Activated CD8-positive, alpha-beta memory T cell treated with anti-CD3 and anti-CD28 coated beads, Interleukin-2, amount 10 ng/mL, durations not matched to agents 7 days and 5 days (primary cell): ENCODE data around the gene ZNF736. TPM values are rescaled to one million over a fixed set of nuclear protein-coding genes. Genes with fewer than 3 reads are reported as not detected.
"Not testable (repeated sequence)": the region's sequence is repeated elsewhere in the genome, so short reads cannot be mapped to it uniquely, and the experiment has no call there.

Experiments
- ATAC-seq: fragments of 150-1000 bp; cut with Tn5 transposase; one replicate; pipeline ENCODE4 v1.10.0; 2021; ENCODE audit warnings: moderate library complexity
- CTCF ChIA-PET: fragments of 350-600 bp; sonication (Branson Sonifier 250); formaldehyde crosslinking; loops from one replicate; lab custom pipeline; 2021; ENCODE audit warnings: antibody characterized with exemption; lab: Charles Lee
- DNase-seq: peaks from one replicate; pipeline ENCODE4 v3.0.0-alpha.2; 2020
- H3K27ac Mint-ChIP-seq: one replicate; pipeline ENCODE4 v1.8.0; 2021; ENCODE audit warnings: mild to moderate bottlenecking, mixed read lengths
- H3K27me3 Mint-ChIP-seq: one replicate; pipeline ENCODE4 v1.8.0; 2021; ENCODE audit warnings: mixed read lengths
- H3K36me3 Mint-ChIP-seq: one replicate; pipeline ENCODE4 v1.8.0; 2021; ENCODE audit warnings: mild to moderate bottlenecking, mixed read lengths
- H3K4me1 Mint-ChIP-seq: one replicate; pipeline ENCODE4 v1.8.0; 2021; ENCODE audit warnings: mixed read lengths
- H3K4me3 Mint-ChIP-seq: one replicate; pipeline ENCODE4 v1.8.0; 2021; ENCODE audit warnings: mild to moderate bottlenecking, moderate library complexity, mixed read lengths
- H3K9me3 Mint-ChIP-seq: one replicate; pipeline ENCODE4 v1.8.0; 2022; ENCODE audit warnings: low read depth, mixed read lengths
- total RNA-seq, 2 experiments: library from RNA; stranded (reverse); gene quantifications; one replicate each; pipeline ENCODE4 v1.2.3, GENCODE V29; 2021

The ZNF736 gene
- total RNA-seq, 2 experiments from 2014 or later: 20.1 to 28.7 TPM

DNA sequence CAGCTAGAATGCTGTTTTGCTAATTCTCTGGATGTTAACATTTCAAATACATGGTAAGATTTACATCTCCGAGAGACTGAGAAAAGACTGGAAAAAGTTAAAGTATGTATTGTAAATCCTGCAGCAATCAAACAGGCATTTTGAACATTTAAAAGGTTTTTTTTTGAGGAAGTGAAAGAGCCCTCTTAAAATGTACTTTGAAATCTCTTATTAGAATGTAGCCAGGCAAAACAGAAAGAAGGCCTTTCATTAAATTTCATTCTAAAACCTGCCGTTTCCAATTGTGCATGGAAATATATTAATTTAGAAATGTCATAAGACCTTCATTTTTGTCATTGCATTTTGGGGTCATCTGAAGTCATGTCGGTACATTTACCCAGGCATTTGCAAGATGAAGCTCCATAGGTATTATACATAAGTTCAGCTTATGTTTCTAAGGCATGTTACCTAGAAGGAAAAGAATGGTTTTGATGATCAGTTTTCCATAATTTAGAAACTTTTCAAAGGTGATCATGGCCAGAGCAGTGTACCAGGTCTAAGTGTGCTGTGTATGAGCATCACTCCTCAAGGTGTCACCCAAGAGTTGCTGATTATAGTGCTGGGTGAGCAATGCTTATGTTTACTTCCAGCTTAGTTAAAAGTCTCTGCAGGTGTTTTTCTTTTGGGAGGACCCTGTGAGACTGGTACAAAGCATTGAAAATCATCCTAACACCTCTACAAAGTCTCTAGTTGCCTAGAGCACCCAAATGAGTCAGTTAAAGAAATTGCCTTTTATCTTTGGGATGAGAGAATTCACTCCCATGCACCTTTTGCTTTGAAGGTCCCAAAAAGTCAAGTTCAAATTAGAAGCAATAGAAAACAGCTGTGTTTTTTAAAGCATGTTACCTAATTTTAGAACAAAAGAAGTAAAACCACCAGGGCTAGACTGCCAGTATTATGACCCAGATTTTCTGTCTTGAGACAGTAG, 7.1 kb downstream of the ZNF736 start:
- H3K9me3 Mint-ChIP-seq: peaks cover 36% of the 10 kb centered on the region
- H3K27me3 Mint-ChIP-seq: no peaks in the 10 kb centered on the region
- CTCF ChIA-PET: no interaction called here
- no peak for DNase-seq
- H3K4me3 Mint-ChIP-seq: no peak overlapping the region
- H3K4me1 Mint-ChIP-seq: peaks cover 4% of the 10 kb centered on the region
- H3K36me3 Mint-ChIP-seq: peaks cover 65% of the 10 kb centered on the region
- no peak for ATAC-seq
- no peak overlapping the region for H3K27ac Mint-ChIP-seq

DNA sequence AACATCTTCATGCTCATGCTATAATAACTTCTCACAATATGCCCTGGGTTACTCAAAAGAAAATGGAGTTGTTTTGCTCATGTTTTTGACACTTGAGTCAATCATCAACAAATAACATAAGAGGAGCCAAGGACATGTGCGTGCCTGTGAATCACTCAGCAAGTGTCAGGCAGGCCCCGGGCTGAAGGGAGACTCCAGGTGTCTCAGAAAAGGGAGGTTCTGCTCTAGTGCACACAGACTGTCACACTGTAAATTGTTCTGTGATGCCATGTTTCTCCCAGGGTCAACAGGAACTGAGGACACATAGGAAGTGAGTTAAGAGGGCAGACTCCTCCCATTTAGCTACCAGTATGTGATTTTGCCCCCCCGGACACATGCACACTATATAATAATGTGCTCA, 10.4 kb downstream of the ZNF736 start:
- H3K9me3 Mint-ChIP-seq: peaks cover 41% of the 10 kb centered on the region
- H3K27ac Mint-ChIP-seq, DNase-seq, H3K4me3 Mint-ChIP-seq, ATAC-seq, H3K27me3 Mint-ChIP-seq, CTCF ChIA-PET, H3K4me1 Mint-ChIP-seq: not testable (repeated sequence)
- H3K36me3 Mint-ChIP-seq: peaks cover 74% of the 10 kb centered on the region

DNA sequence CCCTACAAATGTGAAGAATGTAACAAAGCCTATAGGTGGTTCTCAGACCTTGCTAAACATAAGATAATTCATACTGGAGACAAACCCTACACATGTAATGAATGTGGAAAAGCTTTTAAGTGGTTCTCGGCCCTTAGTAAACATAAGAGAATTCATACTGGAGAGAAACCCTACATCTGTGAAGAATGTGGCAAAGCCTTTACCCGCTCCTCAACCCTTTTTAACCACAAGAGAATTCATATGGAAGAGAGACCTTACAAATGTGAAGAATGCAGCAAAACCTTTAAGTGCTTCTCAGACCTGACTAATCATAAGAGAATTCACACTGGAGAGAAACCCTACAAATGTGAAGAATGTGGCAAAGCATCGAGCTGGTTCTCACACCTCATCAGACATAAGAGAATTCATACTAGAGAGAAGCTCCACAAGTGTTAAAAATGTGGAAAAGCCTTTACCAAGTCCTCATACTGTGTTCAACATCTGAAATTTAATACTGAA, 35.0 kb downstream of the ZNF736 start:
- DNase-seq, CTCF ChIA-PET, H3K4me1 Mint-ChIP-seq, ATAC-seq, H3K27me3 Mint-ChIP-seq, H3K4me3 Mint-ChIP-seq, H3K27ac Mint-ChIP-seq: not testable (repeated sequence)
- Mint-ChIP-seq H3K9me3 (peaks cover 54% of the 10 kb centered on the region), H3K36me3 (peaks cover 78% of the 10 kb centered on the region)

DNA sequence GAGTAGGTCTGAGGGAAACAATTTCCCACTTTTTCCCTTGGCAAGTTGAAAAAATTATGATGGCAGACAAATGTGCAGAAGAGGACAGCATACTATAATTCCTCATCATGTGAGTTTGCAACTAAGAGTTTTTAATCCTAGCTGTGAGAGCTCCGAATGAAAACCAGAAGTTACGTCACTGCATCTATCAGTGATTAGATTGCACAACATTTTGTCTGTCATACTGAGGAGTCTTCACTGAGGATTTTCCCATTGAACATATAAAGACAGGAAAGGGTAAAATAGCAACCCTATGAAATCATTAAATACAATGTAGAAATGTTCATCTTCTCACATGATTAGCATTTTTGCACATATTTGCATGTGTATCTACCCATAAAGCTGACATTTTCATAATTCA, 45.8 kb downstream of the ZNF736 start:
- Mint-ChIP-seq H3K36me3 (peaks cover 20% of the 10 kb centered on the region), H3K27ac (no peak overlapping the region), H3K9me3 (peaks cover 39% of the 10 kb centered on the region), H3K4me3 (no peak overlapping the region), H3K4me1 (no peaks in the 10 kb centered on the region), H3K27me3 (no peaks in the 10 kb centered on the region)
- CTCF ChIA-PET: no interaction called here
- DNase-seq: no peak
- ATAC-seq: no peak

DNA sequence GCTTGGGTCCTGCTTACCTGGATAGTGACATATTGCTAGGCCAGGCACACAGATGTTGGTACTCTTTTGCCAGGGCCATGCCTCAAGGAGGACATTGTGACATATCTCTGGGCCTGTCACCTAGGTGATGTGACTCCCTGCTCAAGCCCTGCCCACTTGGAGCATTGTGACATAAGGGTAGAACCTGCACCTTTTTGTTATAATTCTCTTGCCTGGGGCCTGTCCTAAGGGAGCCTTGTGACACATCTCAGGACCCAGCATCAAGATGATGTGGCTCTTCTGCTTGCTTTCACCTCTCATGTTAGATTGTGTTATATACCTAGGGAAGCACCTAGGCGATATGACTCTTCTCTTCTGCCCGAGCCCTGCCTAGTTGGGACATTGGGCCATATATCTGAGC, 57.4 kb downstream of the ZNF736 start:
- Mint-ChIP-seq H3K36me3 (no peaks in the 10 kb centered on the region), H3K27ac (no peak overlapping the region), H3K27me3 (no peaks in the 10 kb centered on the region), H3K4me3 (no peak overlapping the region), H3K4me1 (no peaks in the 10 kb centered on the region), H3K9me3 (peaks cover 27% of the 10 kb centered on the region)
- DNase-seq: no peak
- no peak for ATAC-seq
- CTCF ChIA-PET: no interaction called here

DNA sequence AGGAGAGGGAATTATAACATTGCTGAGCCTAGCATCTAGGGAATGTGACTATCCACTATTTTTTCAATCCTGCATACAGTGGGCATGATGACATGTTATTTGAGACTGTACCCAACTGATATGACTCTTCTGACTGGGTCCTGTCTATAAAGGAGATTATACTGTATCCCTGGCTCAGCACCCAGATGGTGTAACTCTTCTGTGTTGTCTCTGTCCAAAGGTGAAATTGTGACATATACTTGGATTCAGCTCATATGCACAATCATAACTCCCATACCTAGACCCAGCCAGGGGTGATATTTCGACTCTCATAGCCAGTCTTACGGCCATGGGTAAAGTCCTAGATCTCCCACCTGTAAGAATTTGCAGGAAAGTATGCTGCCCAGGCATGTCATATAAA, 59.3 kb downstream of the ZNF736 start:
- CTCF ChIA-PET: no interaction called here
- H3K36me3 Mint-ChIP-seq: no peaks in the 10 kb centered on the region
- H3K4me1 Mint-ChIP-seq: no peaks in the 10 kb centered on the region
- no peak for DNase-seq
- peaks cover 23% of the 10 kb centered on the region for H3K9me3 Mint-ChIP-seq
- H3K27me3 Mint-ChIP-seq: no peaks in the 10 kb centered on the region
- H3K4me3 Mint-ChIP-seq: no peak overlapping the region
- ATAC-seq: no peak
- no peak overlapping the region for H3K27ac Mint-ChIP-seq

DNA sequence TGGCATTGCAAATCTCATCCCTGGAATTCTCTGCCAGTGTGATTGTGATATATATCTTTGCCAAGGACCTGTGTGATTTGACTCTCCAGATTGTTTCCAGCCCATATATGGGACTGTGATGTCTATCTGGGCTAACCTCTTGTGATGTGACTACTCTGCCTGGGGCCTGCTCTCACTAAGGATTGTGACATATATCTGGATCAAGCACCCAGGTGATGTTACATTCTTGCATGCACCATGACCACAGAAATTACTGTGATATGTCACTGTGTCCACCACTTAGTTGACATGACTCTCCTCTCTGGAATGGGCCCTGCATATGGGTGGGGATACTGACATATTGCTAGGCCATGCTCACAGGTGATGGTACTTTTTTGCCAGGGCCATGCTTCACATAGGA, 86.6 kb downstream of the ZNF736 start:
- Mint-ChIP-seq H3K4me1 (no peaks in the 10 kb centered on the region), H3K4me3 (no peak overlapping the region), H3K36me3 (no peaks in the 10 kb centered on the region), H3K9me3 (peaks cover 5% of the 10 kb centered on the region), H3K27ac (no peak overlapping the region), H3K27me3 (no peaks in the 10 kb centered on the region)
- DNase-seq (no peak), ATAC-seq (no peak)
- CTCF ChIA-PET: no interaction called here

Other genes with a start within 250 kb of the ZNF736 start
- gene ZNF735, start 106.8 kb upstream of the ZNF736 start, total RNA-seq: not detected
- not detected for gene ZNF679, start 85.5 kb upstream of the ZNF736 start, total RNA-seq
- gene ZNF680, start 249.1 kb downstream of the ZNF736 start, total RNA-seq: 10 to 100 TPM; 11.9 to 22.4 TPM